WERI-Rb-1 (cell line): ENCODE data around the gene TMEM185A.

Source experiments
- DNase-seq: peaks from one replicate; pipeline ENCODE4 v3.0.0-alpha.2; 2020
- H3K27ac ChIP-seq: fragments of 250-450 bp; sonication (Bioruptor Pico); 2 replicates; pipeline ENCODE4 v1.5.1; 2020; ENCODE audit warnings: mild to moderate bottlenecking, moderate library complexity
- H3K27me3 ChIP-seq: fragments of 250-450 bp; sonication (Bioruptor Pico); 2 replicates; pipeline ENCODE4 v1.5.1; 2021; ENCODE audit warnings: mild to moderate bottlenecking, low read depth, moderate library complexity; ENCODE audit not compliant: insufficient read depth, severe bottlenecking
- H3K36me3 ChIP-seq: fragments of 250-450 bp; sonication (Bioruptor Pico); 2 replicates; pipeline ENCODE4 v1.5.1; 2020; ENCODE audit warnings: mild to moderate bottlenecking, moderate library complexity
- H3K4me3 ChIP-seq: 2 replicates; pipeline ENCODE4 v1.5.1; 2011; ENCODE audit warnings: low read depth, mild to moderate bottlenecking, control low read depth, low read length
- H3K9me3 ChIP-seq: fragments of 250-450 bp; sonication (Bioruptor Pico); 2 replicates; pipeline ENCODE4 v1.5.1; 2021; ENCODE audit warnings: mild to moderate bottlenecking, moderate library complexity; ENCODE audit not compliant: severe bottlenecking
- CTCF ChIP-seq: IDR thresholded peaks from 2 replicates; pipeline ENCODE4 v1.5.1; 2011; ENCODE audit warnings: low read depth, mild to moderate bottlenecking, control low read depth, inconsistent platforms, low read length

TMEM185A gene

DNA sequence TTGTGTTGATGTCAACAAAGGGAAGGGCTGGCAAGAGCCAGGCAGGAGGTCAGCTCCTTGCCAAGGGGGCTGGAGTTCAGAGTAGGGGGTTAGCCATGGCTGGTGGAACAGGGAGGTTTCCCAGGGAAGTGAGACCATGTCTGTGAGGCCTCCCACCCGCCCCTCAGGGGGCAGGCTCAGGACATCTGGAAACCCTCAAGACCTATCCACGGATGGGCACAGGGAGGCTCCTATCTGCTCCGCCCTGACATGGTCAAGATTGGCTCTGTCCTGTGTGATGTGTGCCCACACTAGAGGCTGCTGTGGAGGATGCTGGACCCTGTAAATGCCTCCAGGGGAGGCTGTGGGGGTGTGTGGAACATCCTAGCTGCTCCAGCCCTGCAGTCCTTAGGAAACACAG lies 8.0 kb upstream of the TMEM185A start:
- no peak overlapping the region for H3K4me3 ChIP-seq
- no peak for TF ChIP-seq CTCF

GRCh38 chrX:149638860-149639259 lies 7.3 kb upstream of the TMEM185A start:
- TF ChIP-seq CTCF = no peak
- Histone ChIP-seq H3K27ac (no peak overlapping the region), H3K4me3 (no peak overlapping the region), H3K27me3 (peaks cover 23% of the 10 kb centered on the region), H3K9me3 (no peaks in the 10 kb centered on the region), H3K36me3 (no peaks in the 10 kb centered on the region)
- no peak for DNase-seq

More for the DNA sequence above, 8.0 kb upstream of the TMEM185A start:
- Histone ChIP-seq H3K27me3 (peaks cover 23% of the 10 kb centered on the region), H3K36me3 (no peaks in the 10 kb centered on the region), H3K27ac (no peak overlapping the region), H3K9me3 (no peaks in the 10 kb centered on the region)
- no peak for DNase-seq

DNA sequence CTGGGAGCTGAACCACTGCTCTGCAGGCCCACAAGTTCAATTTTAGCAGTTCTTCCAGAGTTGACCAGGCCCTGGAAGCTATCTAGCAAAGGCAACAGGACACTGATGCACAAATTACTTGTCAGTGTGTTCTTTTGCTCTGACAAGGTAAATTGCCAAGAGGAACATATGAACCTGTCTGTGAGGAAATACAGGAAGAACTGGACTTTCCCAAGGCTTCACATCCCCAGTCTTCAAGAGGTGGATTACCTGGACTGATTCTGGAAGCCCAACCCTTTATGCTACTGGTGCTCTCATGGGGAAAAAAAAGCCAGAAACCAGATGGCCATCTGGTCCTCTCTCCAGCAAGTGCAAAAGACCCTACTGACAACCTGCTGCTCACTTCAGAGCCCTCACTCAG lies 1.9 kb upstream of the TMEM185A start:
- no peak overlapping the region for H3K27ac ChIP-seq
- no peak overlapping the region for H3K4me3 ChIP-seq
- H3K36me3 ChIP-seq = no peaks in the 10 kb centered on the region
- no peak for DNase-seq
- H3K9me3 ChIP-seq = no peaks in the 10 kb centered on the region
- no peak for TF ChIP-seq CTCF
- peaks cover 21% of the 10 kb centered on the region for H3K27me3 ChIP-seq

- no peaks in the 10 kb centered on the region for H3K36me3 ChIP-seq
- H3K9me3 ChIP-seq = no peaks in the 10 kb centered on the region
- peak overlapping the region; percentile 58 for H3K4me3 ChIP-seq
- DNase-seq = no peak
- H3K27me3 ChIP-seq = peaks cover 13% of the 10 kb centered on the region
- TF ChIP-seq CTCF = no peak
- H3K27ac ChIP-seq = no peak overlapping the region; the same call in 1 of the 2 replicates
Measured at GRCh38 chrX:149630681-149631233, 835 bp downstream of the TMEM185A start.

DNA sequence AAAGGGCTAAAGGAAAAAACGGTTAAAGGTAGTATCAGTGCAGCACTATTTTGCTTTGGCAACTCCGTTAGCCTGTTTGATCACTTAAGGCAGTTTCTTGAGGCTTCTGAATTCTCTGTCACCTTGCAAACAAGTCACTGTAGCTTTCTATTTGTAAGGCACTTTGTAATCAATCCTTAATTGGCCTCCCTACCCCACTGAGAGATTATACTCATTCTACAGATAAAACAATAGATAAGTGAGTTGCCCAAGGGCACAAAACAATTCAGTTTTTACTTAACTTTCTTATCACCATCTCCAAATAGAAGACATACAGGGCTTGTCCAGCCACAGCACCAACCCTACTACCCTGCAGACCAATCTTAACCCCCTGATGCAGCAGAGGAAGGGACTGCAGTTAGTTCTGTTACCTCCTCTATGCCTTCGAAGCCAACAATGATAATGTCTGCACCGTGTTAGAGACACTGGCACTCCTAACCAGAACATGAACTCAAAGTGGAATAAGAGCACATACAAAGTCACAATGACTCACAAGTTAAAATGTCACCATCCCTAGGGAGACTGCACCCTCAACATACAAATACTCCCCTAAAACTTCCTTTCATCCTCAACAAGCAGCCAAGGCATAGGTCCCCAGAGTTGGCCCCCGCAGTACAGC lies 1.7 kb downstream of the TMEM185A start:
- Histone ChIP-seq H3K4me3 (no peak overlapping the region), H3K27me3 (peaks cover 12% of the 10 kb centered on the region), H3K9me3 (no peaks in the 10 kb centered on the region), H3K36me3 (no peaks in the 10 kb centered on the region), H3K27ac (no peak overlapping the region)
- TF ChIP-seq CTCF = no peak
- no peak for DNase-seq

DNA sequence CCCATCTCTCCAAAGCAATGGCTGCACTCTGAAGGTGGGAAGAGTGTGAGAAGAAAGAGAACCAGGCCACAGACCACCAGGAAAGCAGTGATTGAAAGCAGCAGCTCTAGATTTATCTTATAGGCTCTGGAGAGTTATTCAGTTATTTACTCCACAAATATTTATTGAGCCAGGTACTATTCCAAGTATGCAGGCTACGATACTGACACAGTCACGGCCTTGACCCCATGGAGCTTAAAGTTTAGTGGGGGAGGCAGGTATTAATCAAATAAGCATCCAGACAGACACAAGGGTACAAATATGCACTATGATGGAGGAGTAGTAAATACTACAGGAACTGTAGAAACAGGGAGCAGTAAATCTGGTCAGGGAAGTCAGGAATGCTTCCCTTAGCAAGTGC lies 2.8 kb downstream of the TMEM185A start:
- no peak for TF ChIP-seq CTCF
- peaks cover 12% of the 10 kb centered on the region for H3K27me3 ChIP-seq
- H3K27ac ChIP-seq = no peak overlapping the region
- H3K36me3 ChIP-seq = no peaks in the 10 kb centered on the region
- DNase-seq = no peak
- H3K4me3 ChIP-seq = no peak overlapping the region
- no peaks in the 10 kb centered on the region for H3K9me3 ChIP-seq
